SU-DHL-6 (cell line): ENCODE results near the gene KCNA10.

Source experiments
- EZH2phosphoT487 ChIP-seq: fragments of 200-600 bp; sonication (generic), shearing (Covaris generic); conservative IDR thresholded peaks from 2 replicates; pipeline ENCODE4 v1.6.1; 2018; ENCODE audit warnings: mild to moderate bottlenecking, antibody characterized with exemption, low read length, moderate library complexity, mixed read lengths
- TF ChIP-seq, protein P1 (sequence below): fragments of 200-600 bp; sonication (generic); IDR thresholded peaks from one replicate; pipeline ENCODE4 v1.5.1; 2017; ENCODE audit warnings: antibody characterized with exemption, mild to moderate bottlenecking, low read length, moderate library complexity; ENCODE audit not compliant: insufficient read depth, poor library complexity, severe bottlenecking

DNA sequence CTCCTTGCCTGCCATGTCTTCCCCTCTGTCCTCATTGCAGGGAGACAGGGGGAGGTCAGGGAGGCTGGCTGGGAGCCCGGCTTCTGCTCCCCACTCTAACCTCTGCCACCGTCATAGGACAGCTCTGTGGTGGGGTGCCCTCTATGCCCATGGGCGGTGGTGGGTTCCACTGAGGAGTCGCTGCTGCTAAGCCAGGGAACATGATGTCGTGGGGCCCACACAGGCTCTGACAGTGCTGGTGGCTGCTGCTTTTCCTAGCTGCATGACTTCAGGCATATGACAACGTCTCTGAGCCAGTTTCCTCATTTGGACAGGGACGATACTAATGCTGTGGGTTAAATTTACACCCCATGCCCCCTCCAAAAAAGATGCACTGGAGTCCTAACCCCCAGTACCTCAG is 14.7 kb downstream of the KCNA10 start:
- TF ChIP-seq, protein P1, sequence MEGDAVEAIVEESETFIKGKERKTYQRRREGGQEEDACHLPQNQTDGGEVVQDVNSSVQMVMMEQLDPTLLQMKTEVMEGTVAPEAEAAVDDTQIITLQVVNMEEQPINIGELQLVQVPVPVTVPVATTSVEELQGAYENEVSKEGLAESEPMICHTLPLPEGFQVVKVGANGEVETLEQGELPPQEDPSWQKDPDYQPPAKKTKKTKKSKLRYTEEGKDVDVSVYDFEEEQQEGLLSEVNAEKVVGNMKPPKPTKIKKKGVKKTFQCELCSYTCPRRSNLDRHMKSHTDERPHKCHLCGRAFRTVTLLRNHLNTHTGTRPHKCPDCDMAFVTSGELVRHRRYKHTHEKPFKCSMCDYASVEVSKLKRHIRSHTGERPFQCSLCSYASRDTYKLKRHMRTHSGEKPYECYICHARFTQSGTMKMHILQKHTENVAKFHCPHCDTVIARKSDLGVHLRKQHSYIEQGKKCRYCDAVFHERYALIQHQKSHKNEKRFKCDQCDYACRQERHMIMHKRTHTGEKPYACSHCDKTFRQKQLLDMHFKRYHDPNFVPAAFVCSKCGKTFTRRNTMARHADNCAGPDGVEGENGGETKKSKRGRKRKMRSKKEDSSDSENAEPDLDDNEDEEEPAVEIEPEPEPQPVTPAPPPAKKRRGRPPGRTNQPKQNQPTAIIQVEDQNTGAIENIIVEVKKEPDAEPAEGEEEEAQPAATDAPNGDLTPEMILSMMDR: no peak
- no peak for TF ChIP-seq EZH2phosphoT487
